KOPT-K1 (cell line): ENCODE measurements around the gene HUS1.
"Not testable (repeated sequence)": the region's sequence is repeated elsewhere in the genome, so short reads cannot be mapped to it uniquely, and the experiment has no call there.

Experiments used
- H3K27ac ChIP-seq: fragments of 200-600 bp; sonication (generic); 2 replicates; pipeline ENCODE4 v1.5.1; 2016; ENCODE audit warnings: antibody characterized with exemption, mild to moderate bottlenecking, low read depth, low read length; ENCODE audit not compliant: poor library complexity, severe bottlenecking
- H3K36me3 ChIP-seq: fragments of 200-600 bp; sonication (generic); 2 replicates; pipeline ENCODE4 v1.5.1; 2017; ENCODE audit warnings: antibody characterized with exemption, mild to moderate bottlenecking, low read length, moderate library complexity; ENCODE audit not compliant: insufficient read depth
- H3K9me3 ChIP-seq: fragments of 200-600 bp; sonication (generic); 2 replicates; pipeline ENCODE4 v1.5.1; 2017; ENCODE audit warnings: antibody characterized with exemption, low read length, mild to moderate bottlenecking; ENCODE audit not compliant: insufficient read depth, poor library complexity, severe bottlenecking

The HUS1 gene

GRCh38 chr7:47991270-47991669, 11.9 kb upstream of the HUS1 start:
- Histone ChIP-seq H3K36me3 (no peaks in the 10 kb centered on the region), H3K9me3 (no peaks in the 10 kb centered on the region), H3K27ac (peak overlapping the region; percentile 75)

DNA sequence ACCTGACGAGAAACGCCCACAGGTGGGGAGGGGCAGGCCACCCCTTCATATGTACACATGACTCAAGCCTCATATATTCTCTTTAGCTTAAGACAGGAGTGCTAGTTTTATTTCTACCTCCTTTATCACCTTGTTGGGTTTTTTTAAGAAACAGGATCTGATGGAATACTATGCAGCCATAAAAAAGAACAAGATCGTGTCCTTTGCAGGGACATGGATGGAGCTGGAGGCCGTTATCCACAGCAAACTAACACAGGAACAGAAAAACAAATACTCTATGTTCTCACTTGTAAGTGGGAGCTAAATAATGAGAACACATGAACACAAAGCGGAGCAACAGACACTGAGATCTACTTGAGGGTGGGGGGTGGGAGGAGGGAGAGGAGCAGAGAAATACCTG, 11.2 kb upstream of the HUS1 start:
- Histone ChIP-seq H3K36me3 (no peaks in the 10 kb centered on the region), H3K27ac (no peak overlapping the region), H3K9me3 (no peaks in the 10 kb centered on the region)

- not testable (repeated sequence) for H3K27ac ChIP-seq, H3K36me3 ChIP-seq, H3K9me3 ChIP-seq
These were observed 10.4 kb upstream of the HUS1 start for GRCh38 chr7:47989607-47990400.

GRCh38 chr7:47988496-47989386, 9.3 kb upstream of the HUS1 start:
- H3K36me3 ChIP-seq = no peaks in the 10 kb centered on the region
- H3K9me3 ChIP-seq = no peaks in the 10 kb centered on the region
- H3K27ac ChIP-seq = no peak overlapping the region

GRCh38 chr7:47982610-47983009, 3.2 kb upstream of the HUS1 start:
- peaks cover 6% of the 10 kb centered on the region for H3K36me3 ChIP-seq
- H3K9me3 ChIP-seq = no peaks in the 10 kb centered on the region
- no peak overlapping the region for H3K27ac ChIP-seq

GRCh38 chr7:47980648-47981047, 1.2 kb upstream of the HUS1 start:
- not testable (repeated sequence) for H3K9me3 ChIP-seq, H3K27ac ChIP-seq
- peaks cover 26% of the 10 kb centered on the region for H3K36me3 ChIP-seq

DNA sequence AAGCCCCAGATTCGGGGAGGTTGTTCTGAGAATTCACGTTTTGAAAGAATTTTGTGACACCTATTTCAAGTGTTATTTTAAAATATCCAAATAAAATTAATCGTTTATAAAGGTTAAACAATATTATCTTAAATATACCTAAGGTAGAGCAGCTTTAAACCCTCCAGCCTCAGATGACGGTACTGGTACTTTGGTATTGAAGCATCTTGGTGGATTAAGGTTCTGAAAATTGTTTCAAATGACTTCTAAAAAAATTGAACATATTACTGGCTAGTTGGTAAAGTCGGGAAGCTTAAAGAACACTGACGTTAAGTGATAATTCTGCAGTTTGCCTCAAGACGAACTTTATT, 392 bp upstream of the HUS1 start:
- Histone ChIP-seq H3K27ac (peak overlapping the region; percentile 73), H3K36me3 (peaks cover 34% of the 10 kb centered on the region), H3K9me3 (no peaks in the 10 kb centered on the region)

DNA sequence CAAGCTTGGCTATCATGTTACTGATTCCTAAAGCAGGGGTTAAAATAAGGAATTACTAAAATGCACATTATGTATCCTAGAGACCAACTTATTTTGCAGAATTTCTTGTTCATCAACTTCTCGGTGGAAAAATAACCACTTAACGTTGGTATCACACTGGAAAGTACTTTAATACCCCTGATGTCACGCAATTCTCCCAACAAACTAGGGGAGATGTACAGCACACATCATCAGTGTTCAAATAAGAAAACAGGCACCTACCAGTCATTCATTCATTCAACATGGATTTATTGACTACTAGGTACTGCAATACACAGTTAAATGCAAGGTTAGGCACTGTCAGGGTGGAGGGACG, 648 bp downstream of the HUS1 start:
- Histone ChIP-seq H3K9me3 (no peaks in the 10 kb centered on the region), H3K36me3 (peaks cover 45% of the 10 kb centered on the region), H3K27ac (peak overlapping the region; percentile 73)

DNA sequence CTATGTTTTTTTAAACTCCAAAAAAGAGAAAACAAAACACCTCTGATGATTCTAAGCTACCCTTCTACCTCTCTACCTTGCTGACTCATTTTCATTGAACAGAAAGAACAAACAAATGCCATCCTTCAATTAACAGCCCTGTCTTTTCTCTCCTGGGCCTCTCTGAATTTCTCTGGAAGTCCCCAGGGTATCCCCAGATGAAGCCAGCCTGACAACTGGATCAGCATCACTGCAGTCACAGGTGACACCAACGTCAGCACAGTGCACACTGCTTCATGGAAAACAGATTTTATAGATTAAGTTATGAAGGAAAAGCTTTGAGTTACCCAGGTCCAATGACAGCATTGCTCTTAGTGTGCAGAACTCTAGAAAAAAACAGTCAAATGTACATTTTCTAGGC, 5.7 kb downstream of the HUS1 start:
- peaks cover 92% of the 10 kb centered on the region for H3K36me3 ChIP-seq
- no peak overlapping the region for H3K27ac ChIP-seq
- no peaks in the 10 kb centered on the region for H3K9me3 ChIP-seq

GRCh38 chr7:47970761-47971160, 8.7 kb downstream of the HUS1 start:
- Histone ChIP-seq H3K9me3 (no peaks in the 10 kb centered on the region), H3K27ac (no peak overlapping the region), H3K36me3 (peaks cover 97% of the 10 kb centered on the region)

- Histone ChIP-seq H3K27ac (no peak overlapping the region), H3K36me3 (peaks cover 97% of the 10 kb centered on the region)
These were observed 10.3 kb downstream of the HUS1 start for GRCh38 chr7:47968847-47969774.

GRCh38 chr7:47967708-47968107, 11.7 kb downstream of the HUS1 start:
- Histone ChIP-seq H3K36me3 (peaks cover 97% of the 10 kb centered on the region), H3K27ac (no peak overlapping the region), H3K9me3 (no peaks in the 10 kb centered on the region)

More at GRCh38 chr7:47968847-47969774, 10.3 kb downstream of the HUS1 start:
- no peaks in the 10 kb centered on the region for H3K9me3 ChIP-seq

- Histone ChIP-seq H3K27ac (no peak overlapping the region), H3K36me3 (peaks cover 97% of the 10 kb centered on the region), H3K9me3 (no peaks in the 10 kb centered on the region)
These were observed 12.3 kb downstream of the HUS1 start for GRCh38 chr7:47967123-47967522.

DNA sequence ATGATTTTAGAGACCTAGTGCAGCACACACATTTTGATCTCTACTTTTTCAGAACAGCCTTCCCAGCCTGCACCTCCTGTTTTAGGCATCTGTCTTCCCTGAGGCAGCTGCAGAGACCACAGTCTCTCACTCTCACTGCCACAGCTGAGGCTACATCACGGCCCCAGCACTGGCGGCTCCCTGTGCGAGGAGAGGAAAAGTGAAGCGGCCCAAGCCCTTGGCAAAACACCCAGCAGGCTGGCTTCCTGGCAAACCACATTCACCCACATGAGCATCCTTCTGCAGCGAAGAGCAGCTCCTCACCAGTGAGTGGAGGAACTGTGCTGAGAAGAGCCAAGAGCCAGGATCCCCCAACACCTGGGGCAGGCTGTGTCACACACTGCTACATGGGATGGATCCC, 14.0 kb downstream of the HUS1 start:
- Histone ChIP-seq H3K9me3 (no peaks in the 10 kb centered on the region), H3K36me3 (peaks cover 97% of the 10 kb centered on the region), H3K27ac (no peak overlapping the region)

GRCh38 chr7:47962262-47962661, 17.2 kb downstream of the HUS1 start:
- Histone ChIP-seq H3K9me3 (no peaks in the 10 kb centered on the region), H3K36me3 (peaks cover 69% of the 10 kb centered on the region), H3K27ac (no peak overlapping the region)
